Fibroblast of peridontal ligament (primary cell): Measurements from ENCODE around the gene PLG.
"Not testable (repeated sequence)": the region's sequence is repeated elsewhere in the genome, so short reads cannot be mapped to it uniquely, and the experiment has no call there.

Source experiments
- DNase-seq: peaks from one replicate; pipeline ENCODE4 v3.0.0-alpha.2; 2010; ENCODE audit errors: extremely low read depth

The PLG gene

DNA sequence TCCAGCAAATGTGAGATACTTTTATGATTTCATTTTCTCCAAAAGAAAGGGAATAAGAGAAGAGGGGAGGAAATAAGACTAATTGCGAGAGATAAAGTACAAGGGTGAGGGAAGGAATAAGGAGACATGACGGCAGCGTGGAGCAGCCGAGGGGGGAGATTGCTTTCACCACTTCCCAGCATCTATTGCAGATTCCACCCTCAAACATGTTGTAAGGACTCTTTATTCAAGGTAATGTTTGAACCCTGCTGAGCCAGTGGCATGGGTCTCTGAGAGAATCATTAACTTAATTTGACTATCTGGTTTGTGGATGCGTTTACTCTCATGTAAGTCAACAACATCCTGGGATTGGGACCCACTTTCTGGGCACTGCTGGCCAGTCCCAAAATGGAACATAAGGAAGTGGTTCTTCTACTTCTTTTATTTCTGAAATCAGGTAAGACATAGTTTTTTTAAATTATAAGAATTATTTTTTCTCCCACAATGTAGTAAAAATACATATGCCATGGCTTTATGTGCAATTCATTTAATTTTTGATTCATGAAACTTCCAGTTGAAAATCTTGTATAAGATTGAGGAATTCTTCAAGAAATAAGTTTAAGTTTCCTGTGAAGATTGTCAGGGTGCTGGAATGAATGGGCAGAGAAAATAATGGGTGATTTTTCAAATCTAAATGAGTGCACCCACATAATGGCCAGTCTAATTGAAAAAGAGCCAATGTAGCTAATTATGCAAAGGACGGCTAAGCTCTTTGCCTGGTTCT lies at the start of gene PLG:
Gene PLG, plus strand, starts transcription at position 327 of the 763 bp plus-strand sequence. Its CDS starts 61 bp downstream, at position 388.
- not testable (repeated sequence) for DNase-seq

DNA sequence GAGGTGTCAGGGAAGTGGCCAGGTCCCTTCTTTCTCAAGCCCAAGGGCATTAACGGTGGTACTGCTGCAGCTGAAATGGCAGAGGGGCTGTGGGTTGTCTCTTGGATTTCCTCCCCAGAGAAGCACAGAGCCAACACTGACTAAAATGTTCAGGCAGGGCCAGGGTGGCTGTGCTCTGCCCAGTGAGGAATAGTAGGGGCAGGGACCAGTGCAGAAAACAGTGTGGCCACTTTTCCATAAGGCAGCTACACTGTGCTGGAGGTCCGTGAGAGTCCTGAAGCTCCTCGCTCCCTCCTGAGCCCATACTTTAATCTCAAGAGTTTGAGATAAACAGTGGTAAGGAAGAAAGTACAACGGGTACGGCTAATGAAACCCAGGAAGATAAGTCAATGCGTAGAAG lies 42.5 kb upstream of the PLG start:
- DNase-seq = no peak

DNA sequence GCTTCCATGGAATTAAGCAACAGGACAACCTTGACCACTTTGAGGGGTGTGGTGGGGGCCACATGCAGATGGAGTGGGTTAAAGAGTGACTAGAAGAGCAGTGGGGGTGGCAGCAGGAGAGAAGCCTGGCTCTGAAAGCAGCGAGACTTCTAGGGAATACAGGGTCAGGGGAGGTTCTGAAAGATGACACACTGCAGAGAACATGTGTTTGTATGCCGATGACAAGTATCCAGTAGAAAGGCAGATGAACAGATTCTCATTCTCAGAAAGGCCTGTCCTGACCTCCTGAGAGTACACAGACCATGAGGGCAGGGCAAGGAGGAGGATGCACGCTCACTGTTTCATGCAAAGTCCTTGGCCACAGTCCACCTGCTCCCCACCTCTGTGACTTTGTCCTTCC lies 40.8 kb upstream of the PLG start:
- no peak for DNase-seq

DNA sequence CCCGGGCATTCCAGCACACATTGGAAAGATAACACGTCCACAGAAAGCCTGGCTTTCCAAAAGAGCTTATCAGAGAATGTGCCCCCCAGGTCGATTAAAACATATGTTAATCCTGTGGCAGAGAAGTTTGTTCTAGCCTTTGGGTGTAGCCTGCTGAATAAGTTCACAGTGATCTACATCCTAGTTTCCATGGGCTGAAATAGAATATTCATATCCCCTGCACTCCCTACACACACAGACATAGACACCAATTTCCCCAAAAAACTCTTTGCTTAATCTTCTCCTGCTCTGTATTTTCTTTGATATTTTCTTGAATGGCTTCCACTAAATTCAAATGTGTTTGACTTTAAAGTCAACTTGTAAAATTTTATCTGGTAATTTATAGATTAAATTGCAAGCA lies 39.6 kb upstream of the PLG start:
- no peak for DNase-seq

DNA sequence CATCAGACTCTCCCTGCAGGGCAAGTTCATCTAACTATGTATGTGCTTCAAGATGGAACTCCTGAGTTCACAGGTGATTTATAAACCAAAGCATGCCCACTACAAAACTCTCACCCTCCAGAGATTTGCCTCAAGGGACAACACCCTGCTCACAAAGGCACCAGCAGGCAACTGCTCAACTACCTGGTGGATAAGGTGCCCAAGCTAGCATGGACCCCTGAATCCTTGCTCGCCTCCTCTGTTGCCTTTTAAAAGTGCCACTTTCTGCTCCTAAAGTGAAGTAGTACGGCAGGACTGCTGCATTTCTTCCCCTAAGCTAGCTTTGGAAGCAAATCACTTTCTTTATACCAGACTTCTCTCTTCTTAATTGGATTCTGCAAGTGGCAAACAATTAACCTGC lies 39.2 kb upstream of the PLG start:
- DNase-seq = no peak

DNA sequence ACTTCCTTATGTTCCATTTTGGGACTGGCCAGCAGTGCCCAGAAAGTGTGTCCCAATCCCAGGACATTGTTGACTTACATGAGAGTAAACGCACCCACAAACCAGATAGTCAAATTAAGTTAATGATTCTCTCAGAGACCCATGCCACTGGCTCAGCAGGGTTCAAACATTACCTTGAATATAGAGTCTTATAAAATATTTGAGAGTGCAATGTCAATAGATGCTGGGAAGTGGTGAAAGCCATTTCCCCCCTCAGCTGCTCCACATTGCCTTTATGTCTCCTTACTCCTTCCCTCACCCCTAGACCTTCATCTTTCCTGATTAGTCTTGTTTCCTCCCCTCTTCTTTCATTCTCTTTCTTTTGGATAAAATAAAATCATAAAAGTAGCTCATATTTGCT lies 37.8 kb upstream of the PLG start, which contains the start of gene LPA:
Gene LPA, minus strand, starts transcription at position 78 of the 400 bp plus-strand sequence. Its CDS starts 61 bp downstream, at position 17.
- not testable (repeated sequence) for DNase-seq

DNA sequence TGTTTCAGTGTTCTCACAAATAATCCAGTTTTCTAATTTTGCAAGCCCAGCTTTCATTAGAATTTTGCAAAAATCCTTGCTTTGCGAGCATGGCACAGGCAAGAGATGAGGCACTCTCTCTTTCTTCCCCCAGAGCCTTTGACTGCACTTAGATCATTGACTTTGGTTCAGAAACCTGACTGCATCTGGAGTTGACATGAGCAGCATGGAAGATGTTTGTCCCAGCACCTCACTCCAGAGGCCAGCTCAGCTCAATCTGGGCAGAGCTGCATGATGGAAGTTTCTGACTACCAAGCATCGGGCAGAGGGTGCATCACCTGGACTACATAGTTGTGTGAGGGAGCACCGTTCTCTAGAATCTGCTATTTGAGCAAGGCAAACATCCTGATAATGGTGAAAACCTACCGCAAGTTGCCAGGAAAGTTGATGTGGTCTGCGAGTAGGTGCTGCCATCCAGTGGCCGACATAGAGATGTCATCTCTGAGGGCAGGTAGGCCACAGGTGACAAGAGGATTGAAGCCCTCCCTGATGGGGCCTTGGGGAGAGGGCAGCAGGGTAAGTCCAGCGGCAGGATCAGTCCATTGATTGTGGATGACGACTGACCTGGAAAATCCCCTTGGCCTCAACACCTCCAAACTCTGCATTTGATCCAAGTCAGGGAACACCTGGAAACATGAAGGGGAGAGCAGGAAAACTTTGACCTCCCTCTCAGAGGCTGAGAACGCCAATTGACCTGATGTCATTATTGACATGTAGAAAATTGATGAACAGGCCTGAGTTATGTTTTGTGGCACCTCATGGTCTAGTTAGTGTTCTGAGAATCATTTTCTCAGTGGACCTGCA lies 34.2 kb upstream of the PLG start:
- DNase-seq = no peak

DNA sequence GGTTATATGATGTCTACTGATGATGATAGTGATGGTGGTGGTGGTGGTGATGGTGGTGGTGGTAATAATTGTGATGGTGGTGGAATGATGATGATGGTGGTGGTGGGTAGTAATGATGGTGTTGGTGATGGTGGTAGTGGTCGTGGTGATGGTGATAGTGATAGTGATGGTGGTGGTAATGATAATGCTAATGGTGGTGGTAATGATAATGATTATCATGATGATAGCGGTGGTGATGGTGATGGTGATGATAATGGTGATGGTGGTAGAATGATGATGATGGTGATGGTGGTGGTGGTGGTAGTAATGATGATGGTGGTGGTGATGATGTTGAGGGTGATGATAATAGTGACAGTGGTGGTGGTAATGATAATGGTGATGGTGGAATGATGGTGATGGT lies 33.5 kb upstream of the PLG start:
- no peak for DNase-seq

DNA sequence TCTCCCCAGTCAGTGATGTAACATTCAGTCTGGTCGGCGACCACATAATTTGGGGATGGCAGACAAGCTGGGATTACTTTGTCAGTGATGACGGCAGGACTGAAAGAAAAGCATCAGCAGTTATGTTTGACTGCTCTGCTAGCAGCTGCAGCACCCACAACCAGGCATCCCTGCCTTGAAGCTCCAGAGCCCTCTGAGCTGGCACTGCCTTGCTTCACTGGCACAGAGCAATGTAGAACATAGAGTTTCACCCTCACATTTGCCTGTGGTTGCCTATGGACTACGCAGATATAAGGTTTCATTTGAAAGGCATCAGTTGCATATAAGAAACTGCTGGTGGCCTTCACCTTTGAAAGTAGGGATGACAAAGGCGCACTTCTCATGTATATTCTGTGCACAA lies 25.6 kb upstream of the PLG start:
- DNase-seq = not testable (repeated sequence)

DNA sequence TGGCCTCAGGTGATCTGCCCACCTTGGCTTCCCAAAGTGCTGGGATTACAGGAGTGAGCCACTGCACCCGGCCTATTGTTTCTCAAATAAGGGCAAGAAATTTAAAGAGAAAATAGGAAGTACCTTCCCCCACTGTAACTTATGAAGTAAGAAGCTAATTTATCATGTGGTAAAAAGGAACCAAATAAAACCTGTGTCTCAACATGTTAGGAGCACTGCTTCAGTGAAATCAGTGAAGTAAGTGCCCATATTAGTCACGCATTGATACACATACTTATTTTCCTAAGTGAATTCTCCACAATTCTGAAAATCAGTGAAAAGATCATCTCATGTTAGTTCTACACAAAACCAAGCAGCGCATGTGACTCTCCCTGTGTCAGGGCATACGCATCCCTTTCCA lies 23.8 kb upstream of the PLG start:
- DNase-seq = no peak

DNA sequence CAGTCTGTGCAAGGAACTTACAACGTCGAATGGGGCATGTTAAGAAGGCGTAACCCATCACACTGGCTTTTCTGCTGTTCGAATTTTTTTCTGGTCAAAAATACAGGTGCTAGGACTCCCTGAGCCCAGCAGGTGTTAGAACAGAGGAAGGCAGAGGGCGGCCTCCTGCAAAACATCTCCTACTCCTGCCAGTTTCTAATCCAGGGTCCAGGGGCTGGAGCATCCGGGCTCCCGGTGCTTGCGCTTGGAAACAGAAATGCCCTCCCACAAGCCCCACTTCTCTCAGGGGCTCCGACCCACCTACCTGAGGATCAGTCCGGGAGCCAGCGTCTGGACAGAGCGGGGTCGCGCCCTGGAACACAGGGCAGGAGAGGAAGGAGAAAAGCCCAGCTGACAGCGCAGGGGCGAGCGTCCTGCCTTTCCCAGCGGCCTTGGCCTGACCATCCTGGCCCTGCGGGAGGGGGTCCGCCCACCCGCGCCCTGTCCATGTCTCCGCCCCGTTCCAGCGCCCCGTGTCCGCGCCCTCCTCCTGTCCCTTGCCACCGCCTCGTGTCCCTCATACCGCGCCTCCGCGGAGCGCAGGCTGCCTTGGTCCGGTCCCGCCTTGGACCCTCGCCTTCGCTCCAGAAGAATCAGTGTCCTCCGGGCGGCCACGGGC lies 23.2 kb upstream of the PLG start:
- no peak for DNase-seq

DNA sequence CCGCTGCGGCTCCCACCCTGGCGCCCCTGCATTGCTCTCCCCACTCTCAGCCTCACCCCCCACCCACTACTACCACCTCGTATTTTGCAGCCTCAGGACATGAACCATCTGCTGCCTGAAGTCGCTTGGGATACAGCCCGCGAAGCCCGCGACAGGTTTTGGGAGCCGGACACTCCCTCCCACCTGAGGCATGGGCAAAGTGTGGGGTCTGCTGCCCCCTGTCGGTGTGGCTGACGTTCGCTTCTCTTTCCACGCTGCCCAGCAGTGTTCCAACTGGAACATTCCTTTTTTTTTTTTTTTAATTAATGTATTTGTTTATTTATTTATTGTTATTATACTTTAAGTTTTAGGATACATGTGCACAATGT lies 22.7 kb upstream of the PLG start:
- no peak for DNase-seq

DNA sequence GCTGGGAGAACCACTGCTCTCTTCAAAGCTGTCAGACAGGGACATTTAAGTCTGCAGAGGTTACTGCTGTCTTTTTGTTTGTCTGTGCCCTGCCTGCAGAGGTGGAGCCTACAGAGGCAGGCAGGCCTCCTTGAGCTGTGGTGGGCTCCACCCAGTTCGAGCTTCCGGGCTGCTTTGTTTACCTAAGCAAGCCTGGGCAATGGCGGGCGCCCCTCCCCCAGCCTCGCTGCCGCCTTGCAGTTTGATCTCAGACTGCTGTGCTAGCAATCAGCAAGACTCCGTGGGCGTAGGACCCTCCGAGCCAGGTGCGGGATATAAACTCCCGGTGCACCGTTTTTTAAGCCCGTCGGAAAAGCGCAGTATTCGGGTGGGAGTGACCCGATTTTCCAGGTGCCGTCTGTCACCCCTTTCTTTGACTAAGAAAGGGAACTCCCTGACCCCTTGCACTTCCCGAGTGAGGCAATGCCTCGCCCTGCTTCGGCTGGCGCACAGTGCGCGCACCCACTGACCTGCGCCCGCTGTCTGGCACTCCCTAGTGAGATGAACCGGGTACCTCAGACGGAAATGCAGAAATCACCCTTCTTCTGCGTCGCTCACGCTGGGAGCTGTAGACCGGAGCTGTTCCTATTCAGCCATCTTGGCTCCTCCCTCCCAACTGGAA lies 16.8 kb upstream of the PLG start:
- not testable (repeated sequence) for DNase-seq

DNA sequence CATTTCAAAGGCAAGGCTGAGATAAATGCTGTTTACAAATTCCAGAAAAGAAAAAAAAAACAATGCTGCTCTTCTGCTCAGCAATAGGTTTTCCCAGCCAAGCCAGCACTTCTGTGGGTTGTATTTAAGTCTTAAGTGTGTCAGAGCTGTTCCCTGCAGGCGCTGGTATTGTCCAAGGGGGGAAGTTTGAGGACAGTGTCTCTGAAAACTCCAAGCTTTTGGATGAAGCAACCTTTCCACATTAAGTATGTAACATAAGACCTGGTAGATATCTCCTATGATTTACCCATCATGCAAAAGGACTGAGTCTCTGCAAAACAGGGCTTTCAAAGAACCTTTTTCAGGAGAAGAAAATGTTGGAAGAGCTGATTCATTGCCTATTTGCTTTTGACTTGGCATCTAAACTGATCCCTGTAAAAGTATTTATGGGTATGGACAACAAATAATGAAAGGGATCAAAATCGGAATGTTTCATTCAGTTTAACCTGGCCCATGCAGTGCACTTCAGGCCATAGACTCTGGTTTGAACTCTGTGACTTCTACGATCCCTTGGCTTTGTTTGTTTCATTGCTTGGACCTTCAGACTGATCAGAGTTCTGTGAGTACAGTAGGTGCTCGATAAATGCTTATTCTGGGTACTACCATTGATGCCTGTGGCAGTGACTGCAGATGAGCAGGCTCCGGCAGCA lies 16.1 kb upstream of the PLG start:
- DNase-seq = no peak

DNA sequence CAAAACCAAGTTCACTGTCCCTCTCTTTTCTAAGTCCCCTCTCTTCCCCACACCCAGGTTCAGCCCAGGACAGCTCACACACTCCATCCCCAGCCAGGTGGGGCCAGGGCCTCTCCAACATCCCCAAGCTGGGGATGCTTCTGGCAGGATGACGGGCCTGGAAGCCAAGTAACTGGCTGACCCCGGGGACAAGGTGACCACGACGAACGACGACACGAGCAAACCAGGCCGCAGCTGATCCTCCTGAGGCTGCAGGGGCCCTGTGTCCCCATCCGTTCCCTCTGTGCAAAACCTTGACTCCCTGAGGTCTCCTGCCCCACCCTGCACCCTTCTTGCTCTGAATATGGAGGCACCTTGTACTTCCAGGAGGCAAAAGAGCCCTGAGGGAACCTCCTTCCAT lies 11.6 kb upstream of the PLG start:
- DNase-seq = no peak

DNA sequence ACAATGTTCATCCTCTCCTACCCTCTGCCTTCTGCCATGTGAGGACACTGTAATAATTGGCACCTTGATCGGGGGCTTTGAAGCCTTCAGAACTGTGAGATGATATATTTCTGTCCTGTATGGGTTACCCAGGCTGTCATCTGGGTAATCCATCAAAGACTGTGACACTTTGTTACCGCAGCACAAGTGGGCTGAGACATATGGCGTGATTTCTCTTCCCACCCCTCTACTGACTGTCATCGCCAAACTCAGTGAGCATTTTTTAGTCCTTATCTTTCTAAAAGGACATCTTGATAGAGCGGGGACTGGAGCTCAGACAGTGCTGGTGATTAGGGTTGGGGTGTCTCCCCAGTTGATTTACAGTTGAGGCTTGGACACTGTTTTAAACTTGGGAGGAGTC lies 10.4 kb upstream of the PLG start:
- no peak for DNase-seq

DNA sequence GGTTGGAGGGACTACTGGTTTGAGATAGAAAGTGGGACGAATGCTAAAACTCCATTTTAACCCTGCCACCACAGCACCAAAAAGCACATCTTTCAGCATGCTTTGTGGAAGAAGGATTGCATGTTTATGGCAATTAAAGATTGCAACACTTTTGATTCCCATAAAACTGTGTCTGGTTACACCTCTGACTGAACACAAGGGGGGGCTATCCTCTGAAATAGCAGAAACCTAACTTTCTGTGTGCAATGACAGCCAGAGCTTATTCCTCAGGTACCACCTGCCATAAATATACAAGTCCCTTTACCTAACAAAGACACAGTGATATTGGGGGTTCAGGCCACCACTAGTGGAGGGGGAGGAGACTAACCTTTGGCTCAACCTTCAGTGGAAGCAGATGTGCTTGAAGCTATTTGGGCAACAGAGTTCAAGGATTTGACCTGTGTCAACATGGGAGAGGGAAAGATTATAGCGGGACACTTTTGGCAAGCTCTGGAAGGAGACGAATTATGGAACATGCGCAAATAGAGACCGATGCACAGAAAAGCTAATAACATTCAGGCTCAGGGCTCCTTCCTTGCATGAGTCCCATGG lies 9.6 kb upstream of the PLG start:
- DNase-seq = no peak

DNA sequence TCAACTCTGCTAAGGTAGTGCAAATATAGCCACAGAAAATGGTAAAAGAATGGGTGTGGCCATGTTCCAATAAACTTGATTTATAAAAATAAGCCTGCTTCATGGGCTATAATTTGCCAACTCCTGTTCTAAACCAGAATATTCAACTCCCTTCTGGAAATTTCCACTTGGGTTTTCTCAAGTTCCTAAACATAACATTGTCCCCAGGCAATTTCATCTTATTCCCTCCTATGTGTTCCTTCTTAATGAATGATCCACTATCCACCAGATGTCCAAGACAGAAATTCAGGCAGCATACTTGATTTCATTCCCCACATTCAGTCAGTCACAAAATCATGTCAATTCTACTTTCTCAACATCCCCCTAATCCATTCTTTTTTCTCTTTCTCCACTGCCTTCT lies 7.0 kb upstream of the PLG start:
- DNase-seq = peak; percentile 52

DNA sequence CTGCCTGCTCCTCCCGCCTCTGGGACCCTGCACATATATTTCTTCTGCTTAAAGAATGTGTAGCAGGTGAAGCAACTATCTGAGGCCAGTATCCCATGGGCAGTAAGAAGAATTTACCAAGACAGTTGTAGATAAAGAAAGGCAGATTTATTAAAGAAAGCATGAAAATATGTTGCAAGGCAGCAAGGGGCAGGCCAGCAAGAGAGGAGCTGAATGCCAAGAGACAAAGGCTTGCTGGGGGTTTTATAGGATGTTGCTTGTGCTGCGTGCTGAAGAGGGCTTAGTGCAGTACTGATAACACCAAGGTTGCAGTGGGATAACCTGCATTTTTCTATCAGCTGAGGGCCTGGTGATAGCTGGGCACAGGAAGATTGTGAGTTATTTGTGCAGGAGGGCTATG lies 6.4 kb upstream of the PLG start:
- not testable (repeated sequence) for DNase-seq

DNA sequence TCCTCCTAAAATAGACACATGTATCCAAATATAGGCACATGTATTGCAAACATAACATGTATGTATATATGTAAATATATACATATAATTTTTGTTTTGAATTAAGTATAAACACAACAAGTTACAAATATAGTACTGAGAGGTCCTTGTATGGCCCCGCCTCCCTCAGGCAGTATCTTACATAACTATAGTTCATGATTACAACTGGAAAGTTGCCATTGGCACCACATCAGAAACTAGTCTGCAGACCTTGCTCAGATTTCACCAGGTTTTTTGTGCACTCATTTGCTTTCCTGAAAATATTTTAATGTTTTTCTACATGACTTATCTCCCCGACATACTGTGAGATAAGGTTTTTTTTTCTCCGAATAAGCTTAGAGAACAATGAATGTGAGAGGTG lies 5.2 kb upstream of the PLG start:
- DNase-seq = not testable (repeated sequence)

DNA sequence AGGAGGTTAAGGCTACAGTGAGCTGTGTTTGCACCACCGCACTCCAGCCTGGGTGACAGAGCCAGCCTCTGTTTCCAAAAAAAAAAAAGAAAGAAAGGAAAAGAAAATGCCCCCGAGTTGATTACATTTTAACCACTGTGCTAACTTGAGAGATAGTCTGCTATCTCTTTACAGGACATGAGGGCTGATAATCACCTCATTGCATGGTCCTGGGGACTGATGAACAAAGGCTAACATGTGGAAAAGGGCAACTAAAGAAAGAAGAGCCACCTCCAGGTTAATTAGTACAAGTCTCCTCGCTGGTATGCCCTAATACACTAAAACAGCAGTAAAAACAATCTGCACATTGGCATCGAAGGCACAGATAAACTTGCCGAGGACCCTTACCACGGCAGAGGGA lies 4.2 kb upstream of the PLG start:
- no peak for DNase-seq
